RWPE1 (cell line): ENCODE data around the gene BRD2.

ENCODE experiments used
- CTCF ChIA-PET: fragments of 350-600 bp; sonication (Branson Sonifier 250); formaldehyde crosslinking; extraction: SDS; loops from one replicate; lab custom pipeline; 2021; lab: Yijun Ruan, JAX
- POLR2A ChIA-PET: fragments of 400-600 bp; formaldehyde crosslinking; extraction: SDS; loops from one replicate; lab custom pipeline; 2020; ENCODE audit warnings: antibody characterized with exemption; ENCODE audit not compliant: low non-redundant PET; lab: Yijun Ruan, JAX
- DNase-seq: peaks from one replicate; pipeline ENCODE4 v3.0.0; 2012; ENCODE audit warnings: low spot score
- H3K27ac ChIP-seq: fragments of 450-650 bp; 2 replicates; pipeline ENCODE4 v1.5.1; 2017
- TF ChIP-seq, protein P1 (sequence below): fragments of 450-650 bp; conservative IDR thresholded peaks from 2 replicates; pipeline ENCODE4 v1.5.1; 2017; ENCODE audit warnings: low read depth, mild to moderate bottlenecking

Gene BRD2

DNA sequence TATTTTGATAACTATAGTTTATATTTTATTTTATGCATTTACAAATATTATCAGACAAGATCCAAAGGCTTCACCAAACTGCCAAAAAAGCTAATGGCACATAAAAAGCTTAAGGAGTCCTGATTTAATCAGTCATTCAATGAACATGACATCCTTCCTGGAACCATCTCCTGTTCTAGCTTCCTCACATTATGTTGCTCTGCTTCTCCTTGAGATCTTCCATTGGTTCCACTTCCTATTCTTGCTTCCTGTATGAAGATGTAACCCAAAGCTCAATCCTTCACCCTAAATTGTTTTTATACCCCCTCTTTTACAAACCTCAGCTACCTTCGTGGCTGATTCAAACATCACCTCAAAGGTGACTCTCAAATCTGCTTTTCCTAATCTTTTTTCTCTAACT is 4.5 kb upstream of the BRD2 start:
- TF ChIP-seq, protein P1, sequence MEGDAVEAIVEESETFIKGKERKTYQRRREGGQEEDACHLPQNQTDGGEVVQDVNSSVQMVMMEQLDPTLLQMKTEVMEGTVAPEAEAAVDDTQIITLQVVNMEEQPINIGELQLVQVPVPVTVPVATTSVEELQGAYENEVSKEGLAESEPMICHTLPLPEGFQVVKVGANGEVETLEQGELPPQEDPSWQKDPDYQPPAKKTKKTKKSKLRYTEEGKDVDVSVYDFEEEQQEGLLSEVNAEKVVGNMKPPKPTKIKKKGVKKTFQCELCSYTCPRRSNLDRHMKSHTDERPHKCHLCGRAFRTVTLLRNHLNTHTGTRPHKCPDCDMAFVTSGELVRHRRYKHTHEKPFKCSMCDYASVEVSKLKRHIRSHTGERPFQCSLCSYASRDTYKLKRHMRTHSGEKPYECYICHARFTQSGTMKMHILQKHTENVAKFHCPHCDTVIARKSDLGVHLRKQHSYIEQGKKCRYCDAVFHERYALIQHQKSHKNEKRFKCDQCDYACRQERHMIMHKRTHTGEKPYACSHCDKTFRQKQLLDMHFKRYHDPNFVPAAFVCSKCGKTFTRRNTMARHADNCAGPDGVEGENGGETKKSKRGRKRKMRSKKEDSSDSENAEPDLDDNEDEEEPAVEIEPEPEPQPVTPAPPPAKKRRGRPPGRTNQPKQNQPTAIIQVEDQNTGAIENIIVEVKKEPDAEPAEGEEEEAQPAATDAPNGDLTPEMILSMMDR: no peak
- no peak overlapping the region for H3K27ac ChIP-seq
- DNase-seq: no peak
- ChIA-PET CTCF (interaction anchor here (0.7 to 1.5 kb wide), 2 partner anchors 10 to 280 kb away, joined by 3 to 10 read pairs; partner anchors contain the start of gene HLA-DMA), POLR2A (no interaction called here)

DNA sequence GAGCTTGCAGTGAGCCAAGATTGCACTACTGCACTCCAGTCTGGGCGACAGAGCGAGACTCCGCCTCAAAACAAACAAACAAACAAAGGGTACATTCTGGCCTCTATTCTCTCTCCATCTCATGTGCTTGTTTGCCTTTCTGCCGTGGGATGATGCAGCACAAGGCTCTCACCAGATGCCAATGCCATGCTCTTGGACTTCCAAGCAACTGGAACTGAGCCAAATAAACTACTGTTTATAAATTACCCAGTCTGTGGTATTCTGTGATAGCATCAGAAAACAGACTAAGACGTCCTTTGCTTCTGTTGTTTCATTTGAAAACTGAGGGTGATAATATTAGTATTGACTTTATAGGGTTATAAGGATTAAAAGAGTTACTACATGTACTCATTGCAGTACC is 3.6 kb upstream of the BRD2 start:
- TF ChIP-seq, protein P1: no peak
- no peak for DNase-seq
- ChIA-PET POLR2A (no interaction called here), CTCF (interaction anchor here (0.6 kb wide), 1 partner anchor 159 kb away, joined by 3 read pairs; no protein-coding TSS in a partner anchor)
- H3K27ac ChIP-seq: no peak overlapping the region

DNA sequence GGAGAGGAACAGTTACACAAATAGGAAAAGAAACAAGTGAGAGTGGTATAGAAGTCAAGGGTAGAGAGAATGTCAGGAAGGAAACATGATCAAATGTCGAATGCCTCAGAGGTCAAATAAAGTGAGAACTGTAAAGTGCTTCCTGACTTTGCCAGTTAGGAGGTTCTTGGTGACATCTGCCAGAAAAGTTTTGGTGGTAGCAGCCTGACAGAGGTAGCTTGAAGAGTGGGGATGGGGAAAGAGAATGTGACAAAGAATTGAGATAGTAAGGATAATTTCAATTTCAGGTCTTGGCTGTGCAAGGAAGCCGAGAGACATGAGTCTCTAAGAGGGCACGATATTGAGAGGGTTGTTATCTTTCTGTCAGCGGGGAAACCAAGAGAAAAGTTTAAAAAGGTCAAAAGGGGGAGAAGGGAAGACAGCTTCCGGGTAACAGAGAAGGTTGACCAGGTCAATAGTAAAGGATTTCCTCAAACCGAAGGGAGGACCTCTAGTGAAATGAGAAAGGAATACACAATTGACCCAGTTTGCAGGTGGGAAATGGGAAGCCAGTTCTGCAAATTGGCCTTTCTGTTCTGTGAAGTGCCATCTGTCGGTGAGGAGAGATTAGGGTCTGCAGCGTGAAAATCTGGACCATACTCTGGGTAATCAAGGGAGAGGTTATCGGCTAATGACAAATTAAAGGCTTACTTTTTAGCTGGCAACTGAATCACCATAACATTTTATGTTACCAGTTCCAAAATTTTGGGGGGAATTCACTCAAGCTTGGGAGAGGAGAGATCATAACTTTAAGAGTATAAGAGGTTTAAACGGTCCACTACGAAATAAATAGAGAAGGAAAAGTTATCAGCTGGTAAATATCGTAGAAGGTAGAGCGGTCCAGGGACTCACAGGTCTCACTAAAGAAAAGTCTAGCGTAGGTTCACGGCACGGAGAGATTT is 973 bp upstream of the BRD2 start:
- H3K27ac ChIP-seq: peak overlapping the region; percentile 99
- TF ChIP-seq, protein P1: peak; percentile 76
- no peak for DNase-seq
- ChIA-PET CTCF (interaction anchor here (0.6 to 2.1 kb wide), 11 partner anchors 11 to 93 kb away, joined by 3 to 7 read pairs (median 4); no protein-coding TSS in a partner anchor), POLR2A (interaction anchor here (0.5 to 1.2 kb wide), 4 partner anchors 17 to 1129 kb away, joined by 3 to 4 read pairs (median 4); no protein-coding TSS in a partner anchor)

DNA sequence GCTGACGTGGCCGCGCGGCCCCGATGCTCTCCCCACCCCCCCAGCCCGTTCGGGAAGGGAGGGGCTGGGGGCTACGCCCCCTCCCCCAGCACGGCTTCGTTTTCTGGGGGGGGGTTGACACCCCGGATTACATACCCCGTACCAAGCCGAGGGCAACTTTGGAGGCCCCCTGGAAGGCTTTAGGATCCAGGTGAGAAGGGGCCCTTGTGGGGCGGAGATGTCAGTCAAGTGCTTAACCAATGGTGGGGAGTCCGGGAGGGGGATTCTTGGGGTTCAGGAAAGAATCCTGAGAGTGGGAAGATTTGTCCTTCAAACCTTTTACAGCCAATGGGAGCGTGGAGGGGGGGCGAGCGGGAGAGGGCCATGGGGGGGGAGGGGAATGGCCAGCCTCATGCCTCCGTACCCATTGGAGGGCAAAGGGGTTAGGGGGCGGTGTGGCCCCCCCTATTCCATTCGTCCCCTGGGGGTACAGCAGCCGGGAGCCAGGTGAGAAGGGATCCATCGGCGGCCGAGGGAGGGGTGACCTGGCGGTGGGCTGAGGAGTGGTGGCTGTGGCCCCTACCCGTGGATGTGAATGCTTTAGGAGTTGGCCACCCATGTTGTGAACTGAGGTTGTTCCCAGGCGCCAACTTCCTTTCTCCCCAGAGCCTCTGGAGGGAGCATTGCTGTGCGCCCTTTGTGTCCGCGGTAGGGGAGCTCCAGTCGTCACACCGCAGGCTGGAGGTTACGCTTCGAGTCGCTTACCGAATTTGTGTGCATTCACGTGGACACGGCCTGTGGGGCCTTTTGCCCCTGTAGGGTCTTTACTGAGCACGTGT is 682 bp downstream of the BRD2 start:
- ChIA-PET POLR2A (interaction anchor here (1.2 kb wide), 1 partner anchor 74 kb away, joined by 4 read pairs; no protein-coding TSS in a partner anchor), CTCF (interaction anchor here (0.7 to 2.1 kb wide), 2 partner anchors 36 to 280 kb away, joined by 4 to 7 read pairs; no protein-coding TSS in a partner anchor)

DNA sequence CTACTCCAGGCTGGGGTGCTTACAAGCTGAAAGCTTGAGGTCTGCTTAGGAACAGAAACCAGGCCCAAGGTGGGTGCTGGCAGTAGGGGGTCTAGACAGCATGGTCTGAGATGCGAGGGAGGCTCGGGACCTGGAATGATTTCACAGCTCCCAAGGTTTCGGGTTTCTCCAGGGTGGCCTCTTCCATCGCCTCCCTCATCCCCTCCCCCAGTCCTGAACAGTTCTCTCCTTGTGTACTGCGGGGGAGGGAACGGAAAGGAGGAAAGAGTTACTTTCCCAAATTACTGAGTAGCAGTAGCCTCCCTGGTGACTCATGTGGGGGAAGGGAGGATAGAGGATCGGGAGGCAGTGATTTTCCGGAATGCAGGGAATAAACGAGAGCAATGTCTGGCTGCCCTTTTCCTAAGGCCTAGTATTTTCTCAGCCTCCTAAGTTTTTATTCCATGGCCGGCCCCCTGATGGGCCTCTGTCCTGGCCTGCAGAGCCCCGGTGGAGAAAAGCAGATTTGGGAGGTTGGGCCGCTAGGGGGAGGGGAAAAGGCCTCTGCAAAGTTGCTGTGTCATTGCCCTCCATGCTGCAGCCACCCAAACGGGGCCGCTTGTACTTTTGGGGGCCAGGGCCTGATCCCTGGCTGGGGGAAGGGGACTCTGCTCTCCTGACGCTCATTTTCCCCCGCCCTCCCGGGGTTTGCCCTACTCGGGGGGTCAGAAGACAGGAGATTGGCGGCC is 1.5 kb downstream of the BRD2 start:
- peak overlapping the region; percentile 99 for H3K27ac ChIP-seq
- ChIA-PET POLR2A (no interaction called here), CTCF (no interaction called here)
- DNase-seq: peak; percentile 79
- TF ChIP-seq, protein P1: no peak

More for the DNA sequence above, 682 bp downstream of the BRD2 start:
- TF ChIP-seq, protein P1: no peak
- H3K27ac ChIP-seq: peak overlapping the region; percentile 99
- DNase-seq: peak; percentile 91
